ENCODE results near the gene C10orf67.
"Not testable (repeated sequence)": the region's sequence is repeated elsewhere in the genome, so short reads cannot be mapped to it uniquely, and the experiment has no call there.

DNA sequence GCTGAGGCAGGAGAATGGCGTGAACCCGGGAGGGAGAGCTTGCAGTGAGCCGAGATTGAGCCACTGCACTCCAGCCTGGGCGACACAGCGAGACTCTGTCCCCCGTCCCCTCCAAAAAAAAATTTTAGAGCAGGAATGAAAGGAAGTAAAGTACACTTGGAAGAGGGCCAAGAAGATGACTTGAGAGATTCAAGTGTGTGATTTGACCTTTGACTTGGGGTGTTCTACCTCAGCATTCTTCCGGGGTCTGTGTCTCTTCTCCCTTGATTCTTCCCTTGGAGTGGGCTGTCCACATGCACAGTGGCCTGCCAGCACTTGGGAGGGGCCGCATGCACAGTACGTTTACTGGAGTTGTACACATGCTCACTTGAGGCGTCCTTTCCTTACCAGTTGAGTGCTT, 45.8 kb upstream of the C10orf67 start:
- TF ChIP-seq, protein P1, sequence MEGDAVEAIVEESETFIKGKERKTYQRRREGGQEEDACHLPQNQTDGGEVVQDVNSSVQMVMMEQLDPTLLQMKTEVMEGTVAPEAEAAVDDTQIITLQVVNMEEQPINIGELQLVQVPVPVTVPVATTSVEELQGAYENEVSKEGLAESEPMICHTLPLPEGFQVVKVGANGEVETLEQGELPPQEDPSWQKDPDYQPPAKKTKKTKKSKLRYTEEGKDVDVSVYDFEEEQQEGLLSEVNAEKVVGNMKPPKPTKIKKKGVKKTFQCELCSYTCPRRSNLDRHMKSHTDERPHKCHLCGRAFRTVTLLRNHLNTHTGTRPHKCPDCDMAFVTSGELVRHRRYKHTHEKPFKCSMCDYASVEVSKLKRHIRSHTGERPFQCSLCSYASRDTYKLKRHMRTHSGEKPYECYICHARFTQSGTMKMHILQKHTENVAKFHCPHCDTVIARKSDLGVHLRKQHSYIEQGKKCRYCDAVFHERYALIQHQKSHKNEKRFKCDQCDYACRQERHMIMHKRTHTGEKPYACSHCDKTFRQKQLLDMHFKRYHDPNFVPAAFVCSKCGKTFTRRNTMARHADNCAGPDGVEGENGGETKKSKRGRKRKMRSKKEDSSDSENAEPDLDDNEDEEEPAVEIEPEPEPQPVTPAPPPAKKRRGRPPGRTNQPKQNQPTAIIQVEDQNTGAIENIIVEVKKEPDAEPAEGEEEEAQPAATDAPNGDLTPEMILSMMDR (IDR thresholded peaks at IDR 0.05; ENCODE audit: borderline replicate concordance, extremely low read depth, low read length, poor library complexity, severe bottlenecking), result not testable (repeated sequence)
- not testable (repeated sequence) for TF ChIP-seq EZH2 (IDR thresholded peaks at IDR 0.05; ENCODE audit: borderline replicate concordance, low read depth, low read length, severe bottlenecking)
